ENCODE measurements around the gene BACH1. TPM values are rescaled to one million over a fixed set of nuclear protein-coding genes. Genes with fewer than 3 reads are reported as not detected.

BACH1 gene
- polyA plus RNA-seq, 1 donor from 2014 or later: 29.7 TPM

DNA sequence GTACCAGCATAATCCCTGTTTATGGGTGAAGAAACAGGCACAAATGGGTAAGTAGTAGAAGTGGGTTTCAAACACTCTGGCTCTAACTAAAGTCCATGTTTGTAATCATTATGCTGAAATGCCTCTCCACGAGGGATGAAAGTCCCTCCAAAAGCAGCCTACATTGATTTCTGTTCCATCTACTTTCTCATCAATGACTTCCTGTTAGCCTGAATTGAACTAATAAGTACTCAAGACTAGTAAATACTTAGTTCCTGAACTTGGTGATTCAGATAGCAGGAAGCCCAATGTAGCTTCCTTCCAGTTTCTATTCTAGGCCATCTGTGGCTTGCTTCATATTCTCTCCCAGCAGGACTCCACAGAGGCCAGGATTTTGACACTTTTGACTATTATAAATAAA lies 11.3 kb upstream of the BACH1 start:
- H3K4me2 ChIP-seq (ENCODE audit: low read length): no peak overlapping the region
- H2AFZ ChIP-seq (ENCODE audit: low read depth, low read length): no peak overlapping the region
- H3K79me2 ChIP-seq (replicated peaks; ENCODE audit: insufficient read depth, low read length): no peaks in the 10 kb centered on the region
- no peaks in the 10 kb centered on the region for H4K20me1 ChIP-seq (ENCODE audit: insufficient read depth)
- no peak overlapping the region for H3K9ac ChIP-seq (ENCODE audit: low read length)
- H3K9me3 ChIP-seq (ENCODE audit: low read length): no peaks in the 10 kb centered on the region
- no peaks in the 10 kb centered on the region for H3K36me3 ChIP-seq (ENCODE audit: insufficient read depth, low read length)
- H3K9me2 ChIP-seq (ENCODE audit: insufficient read depth, low read length): no peaks in the 10 kb centered on the region
- no peak overlapping the region for H3K27ac ChIP-seq (ENCODE audit: low read length)
- no peaks in the 10 kb centered on the region for H3F3A ChIP-seq (ENCODE audit: insufficient read depth, low read length, poor library complexity, severe bottlenecking)
- H3K27me3 ChIP-seq (ENCODE audit: insufficient read depth, low read depth, low read length): no peaks in the 10 kb centered on the region
- TF ChIP-seq, protein P1, sequence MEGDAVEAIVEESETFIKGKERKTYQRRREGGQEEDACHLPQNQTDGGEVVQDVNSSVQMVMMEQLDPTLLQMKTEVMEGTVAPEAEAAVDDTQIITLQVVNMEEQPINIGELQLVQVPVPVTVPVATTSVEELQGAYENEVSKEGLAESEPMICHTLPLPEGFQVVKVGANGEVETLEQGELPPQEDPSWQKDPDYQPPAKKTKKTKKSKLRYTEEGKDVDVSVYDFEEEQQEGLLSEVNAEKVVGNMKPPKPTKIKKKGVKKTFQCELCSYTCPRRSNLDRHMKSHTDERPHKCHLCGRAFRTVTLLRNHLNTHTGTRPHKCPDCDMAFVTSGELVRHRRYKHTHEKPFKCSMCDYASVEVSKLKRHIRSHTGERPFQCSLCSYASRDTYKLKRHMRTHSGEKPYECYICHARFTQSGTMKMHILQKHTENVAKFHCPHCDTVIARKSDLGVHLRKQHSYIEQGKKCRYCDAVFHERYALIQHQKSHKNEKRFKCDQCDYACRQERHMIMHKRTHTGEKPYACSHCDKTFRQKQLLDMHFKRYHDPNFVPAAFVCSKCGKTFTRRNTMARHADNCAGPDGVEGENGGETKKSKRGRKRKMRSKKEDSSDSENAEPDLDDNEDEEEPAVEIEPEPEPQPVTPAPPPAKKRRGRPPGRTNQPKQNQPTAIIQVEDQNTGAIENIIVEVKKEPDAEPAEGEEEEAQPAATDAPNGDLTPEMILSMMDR (IDR thresholded peaks at IDR 0.05; ENCODE audit: poor library complexity, severe bottlenecking): no peak
- no peak overlapping the region for H3K4me3 ChIP-seq (ENCODE audit: low read length)

DNA sequence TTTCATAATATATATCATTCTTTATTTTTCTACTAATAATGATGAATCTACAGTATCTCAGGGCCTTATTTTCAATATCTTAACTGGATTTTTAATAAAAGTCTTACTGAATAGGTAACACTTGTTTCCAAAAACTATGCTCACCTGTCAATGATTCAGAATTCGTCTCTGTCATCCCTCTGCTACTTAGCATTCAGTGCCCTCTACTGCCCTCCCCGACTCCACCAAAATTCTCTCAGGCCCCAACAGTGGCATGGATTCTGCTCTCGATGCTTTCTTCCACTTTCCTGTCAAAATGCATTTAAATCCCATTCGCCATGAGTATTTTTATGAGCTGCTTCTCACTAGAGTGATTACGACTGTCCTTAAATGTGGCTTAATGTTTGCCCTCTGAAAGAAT lies 10.5 kb upstream of the BACH1 start:
- Histone ChIP-seq H3K4me2 (ENCODE audit: low read length) (no peak overlapping the region), H3K79me2 (replicated peaks; ENCODE audit: insufficient read depth, low read length) (no peaks in the 10 kb centered on the region), H3F3A (ENCODE audit: insufficient read depth, low read length, poor library complexity, severe bottlenecking) (no peaks in the 10 kb centered on the region), H4K20me1 (ENCODE audit: insufficient read depth) (no peaks in the 10 kb centered on the region), H3K9ac (ENCODE audit: low read length) (no peak overlapping the region), H3K4me3 (ENCODE audit: low read length) (no peak overlapping the region), H3K9me3 (ENCODE audit: low read length) (no peaks in the 10 kb centered on the region), H2AFZ (ENCODE audit: low read depth, low read length) (no peak overlapping the region), H3K27ac (ENCODE audit: low read length) (no peak overlapping the region), H3K36me3 (ENCODE audit: insufficient read depth, low read length) (no peaks in the 10 kb centered on the region), H3K9me2 (ENCODE audit: insufficient read depth, low read length) (no peaks in the 10 kb centered on the region), H3K27me3 (ENCODE audit: insufficient read depth, low read depth, low read length) (no peaks in the 10 kb centered on the region)
- TF ChIP-seq, protein P2, sequence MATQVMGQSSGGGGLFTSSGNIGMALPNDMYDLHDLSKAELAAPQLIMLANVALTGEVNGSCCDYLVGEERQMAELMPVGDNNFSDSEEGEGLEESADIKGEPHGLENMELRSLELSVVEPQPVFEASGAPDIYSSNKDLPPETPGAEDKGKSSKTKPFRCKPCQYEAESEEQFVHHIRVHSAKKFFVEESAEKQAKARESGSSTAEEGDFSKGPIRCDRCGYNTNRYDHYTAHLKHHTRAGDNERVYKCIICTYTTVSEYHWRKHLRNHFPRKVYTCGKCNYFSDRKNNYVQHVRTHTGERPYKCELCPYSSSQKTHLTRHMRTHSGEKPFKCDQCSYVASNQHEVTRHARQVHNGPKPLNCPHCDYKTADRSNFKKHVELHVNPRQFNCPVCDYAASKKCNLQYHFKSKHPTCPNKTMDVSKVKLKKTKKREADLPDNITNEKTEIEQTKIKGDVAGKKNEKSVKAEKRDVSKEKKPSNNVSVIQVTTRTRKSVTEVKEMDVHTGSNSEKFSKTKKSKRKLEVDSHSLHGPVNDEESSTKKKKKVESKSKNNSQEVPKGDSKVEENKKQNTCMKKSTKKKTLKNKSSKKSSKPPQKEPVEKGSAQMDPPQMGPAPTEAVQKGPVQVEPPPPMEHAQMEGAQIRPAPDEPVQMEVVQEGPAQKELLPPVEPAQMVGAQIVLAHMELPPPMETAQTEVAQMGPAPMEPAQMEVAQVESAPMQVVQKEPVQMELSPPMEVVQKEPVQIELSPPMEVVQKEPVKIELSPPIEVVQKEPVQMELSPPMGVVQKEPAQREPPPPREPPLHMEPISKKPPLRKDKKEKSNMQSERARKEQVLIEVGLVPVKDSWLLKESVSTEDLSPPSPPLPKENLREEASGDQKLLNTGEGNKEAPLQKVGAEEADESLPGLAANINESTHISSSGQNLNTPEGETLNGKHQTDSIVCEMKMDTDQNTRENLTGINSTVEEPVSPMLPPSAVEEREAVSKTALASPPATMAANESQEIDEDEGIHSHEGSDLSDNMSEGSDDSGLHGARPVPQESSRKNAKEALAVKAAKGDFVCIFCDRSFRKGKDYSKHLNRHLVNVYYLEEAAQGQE (IDR thresholded peaks at IDR 0.05; ENCODE audit: borderline replicate concordance): no peak
- no peak for TF ChIP-seq EP300 (conservative IDR thresholded peaks at IDR 0.05; ENCODE audit: poor library complexity, severe bottlenecking)

DNA sequence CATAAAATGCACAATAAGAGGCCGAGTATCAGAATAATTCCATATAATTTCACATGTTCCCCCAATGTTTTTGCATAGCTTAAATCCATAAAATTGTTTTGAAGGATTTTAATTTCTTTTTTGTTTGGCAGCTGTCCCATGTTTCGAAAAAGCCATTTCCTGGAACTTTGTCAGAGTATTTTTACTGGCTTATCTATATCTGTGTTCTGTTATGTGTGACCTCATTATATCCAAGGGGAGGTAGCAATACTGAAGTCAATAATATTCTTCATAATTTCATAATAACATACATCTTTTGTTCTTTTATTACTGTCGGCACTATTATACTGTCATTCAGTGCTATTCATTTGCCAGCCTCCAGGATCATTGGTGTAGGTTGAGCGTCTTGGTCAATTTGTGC lies 9.4 kb upstream of the BACH1 start:
- Histone ChIP-seq H3K9me2 (ENCODE audit: insufficient read depth, low read length) (no peaks in the 10 kb centered on the region), H3K4me2 (ENCODE audit: low read length) (no peak overlapping the region), H4K20me1 (ENCODE audit: insufficient read depth) (no peaks in the 10 kb centered on the region), H3K79me2 (replicated peaks; ENCODE audit: insufficient read depth, low read length) (no peaks in the 10 kb centered on the region), H3K36me3 (ENCODE audit: insufficient read depth, low read length) (no peaks in the 10 kb centered on the region), H3K4me3 (ENCODE audit: low read length) (no peak overlapping the region), H3F3A (ENCODE audit: insufficient read depth, low read length, poor library complexity, severe bottlenecking) (no peaks in the 10 kb centered on the region), H3K27me3 (ENCODE audit: insufficient read depth, low read depth, low read length) (no peaks in the 10 kb centered on the region), H3K9me3 (ENCODE audit: low read length) (no peaks in the 10 kb centered on the region), H3K27ac (ENCODE audit: low read length) (no peak overlapping the region), H3K9ac (ENCODE audit: low read length) (no peak overlapping the region), H2AFZ (ENCODE audit: low read depth, low read length) (no peak overlapping the region)
- TF ChIP-seq TAF1 (IDR thresholded peaks at IDR 0.05; ENCODE audit: low read depth): no peak

DNA sequence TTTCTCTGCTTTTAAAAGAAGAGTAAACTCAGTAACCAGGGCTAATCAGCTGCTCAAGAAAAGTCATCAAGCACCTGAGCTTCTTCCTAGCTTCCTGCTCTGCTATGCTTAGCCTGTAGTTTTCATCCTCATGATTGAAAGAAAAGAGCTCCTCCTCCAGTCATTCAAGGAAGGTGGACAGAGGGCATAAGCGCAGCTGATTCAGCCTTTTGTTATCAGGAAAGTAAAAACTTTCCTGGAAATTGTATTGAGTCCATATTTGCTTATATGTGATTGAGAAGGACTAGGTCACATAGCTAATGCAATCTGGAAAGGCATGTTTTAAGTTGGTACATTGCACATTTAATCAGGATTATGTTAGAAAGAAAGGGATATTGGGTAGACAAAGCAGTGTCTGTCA lies 8.5 kb upstream of the BACH1 start:
- no peak overlapping the region for H3K27ac ChIP-seq (ENCODE audit: low read length)
- no peaks in the 10 kb centered on the region for H3F3A ChIP-seq (ENCODE audit: insufficient read depth, low read length, poor library complexity, severe bottlenecking)
- TF ChIP-seq SMC3 (conservative IDR thresholded peaks at IDR 0.05; ENCODE audit: poor library complexity) (no peak), POLR2AphosphoS5 (IDR thresholded peaks at IDR 0.05) (no peak), EZH2 (IDR thresholded peaks at IDR 0.05; ENCODE audit: borderline replicate concordance, insufficient read depth, low read length, poor library complexity, severe bottlenecking) (no peak), TAF1 (IDR thresholded peaks at IDR 0.05; ENCODE audit: low read depth) (no peak), MXI1 (conservative IDR thresholded peaks at IDR 0.05; ENCODE audit: poor library complexity, severe bottlenecking) (no peak), RAD21 (conservative IDR thresholded peaks at IDR 0.05) (no peak)
- TF ChIP-seq, protein P2 (IDR thresholded peaks at IDR 0.05; ENCODE audit: borderline replicate concordance): no peak

More for the DNA sequence above, 8.5 kb upstream of the BACH1 start:
- Histone ChIP-seq H3K9me3 (ENCODE audit: low read length) (no peaks in the 10 kb centered on the region), H3K9me2 (ENCODE audit: insufficient read depth, low read length) (no peaks in the 10 kb centered on the region), H3K36me3 (ENCODE audit: insufficient read depth, low read length) (no peaks in the 10 kb centered on the region), H4K20me1 (ENCODE audit: insufficient read depth) (no peaks in the 10 kb centered on the region), H3K9ac (ENCODE audit: low read length) (no peak overlapping the region), H3K4me2 (ENCODE audit: low read length) (no peak overlapping the region), H3K27me3 (ENCODE audit: insufficient read depth, low read depth, low read length) (no peaks in the 10 kb centered on the region), H3K4me3 (ENCODE audit: low read length) (no peak overlapping the region), H2AFZ (ENCODE audit: low read depth, low read length) (no peak overlapping the region), H3K79me2 (replicated peaks; ENCODE audit: insufficient read depth, low read length) (no peaks in the 10 kb centered on the region)

Measured in neural cell (in vitro differentiated cells).